RWPE2 (cell line): ENCODE results near the gene PTPRM.

ENCODE experiments used
- ATAC-seq: fragments of 200-7000 bp; cut with Tn5 transposase; 3 replicates; pipeline ENCODE4 v1.9.1; 2021; ENCODE audit warnings: low read depth
- DNase-seq: peaks from one replicate; pipeline ENCODE4 v3.0.0-alpha.2; 2020; ENCODE audit warnings: low spot score
- H3K27ac ChIP-seq: fragments of 450-650 bp; 2 replicates; pipeline ENCODE4 v1.5.1; 2017; ENCODE audit warnings: mild to moderate bottlenecking; ENCODE audit not compliant: poor library complexity, severe bottlenecking
- H3K27me3 ChIP-seq: fragments of 250-450 bp; sonication (Bioruptor Pico); 2 replicates; pipeline ENCODE4 v1.5.1; 2021; ENCODE audit warnings: mild to moderate bottlenecking, moderate library complexity; ENCODE audit not compliant: insufficient read depth, poor library complexity, severe bottlenecking
- H3K36me3 ChIP-seq: fragments of 250-450 bp; sonication (Bioruptor Pico); 2 replicates; pipeline ENCODE4 v1.5.1; 2020; ENCODE audit warnings: low read depth, mild to moderate bottlenecking, moderate library complexity
- H3K4me1 ChIP-seq: fragments of 250-450 bp; sonication (Bioruptor Pico); 2 replicates; pipeline ENCODE4 v1.5.1; 2021; ENCODE audit warnings: mild to moderate bottlenecking, moderate library complexity; ENCODE audit not compliant: insufficient read depth, poor library complexity, severe bottlenecking
- H3K4me3 ChIP-seq: fragments of 250-450 bp; sonication (Bioruptor Pico); 2 replicates; pipeline ENCODE4 v1.5.1; 2021; ENCODE audit warnings: mild to moderate bottlenecking, moderate library complexity; ENCODE audit not compliant: severe bottlenecking
- H3K9me3 ChIP-seq: fragments of 250-450 bp; sonication (Bioruptor Pico); 2 replicates; pipeline ENCODE4 v1.5.1; 2021; ENCODE audit warnings: mild to moderate bottlenecking, moderate library complexity; ENCODE audit not compliant: severe bottlenecking
- TF ChIP-seq, protein P1 (sequence below): fragments of 450-650 bp; IDR thresholded peaks from one replicate; pipeline ENCODE4 v1.5.1; 2017; ENCODE audit warnings: mild to moderate bottlenecking, moderate library complexity; ENCODE audit not compliant: poor library complexity, severe bottlenecking

PTPRM gene

DNA sequence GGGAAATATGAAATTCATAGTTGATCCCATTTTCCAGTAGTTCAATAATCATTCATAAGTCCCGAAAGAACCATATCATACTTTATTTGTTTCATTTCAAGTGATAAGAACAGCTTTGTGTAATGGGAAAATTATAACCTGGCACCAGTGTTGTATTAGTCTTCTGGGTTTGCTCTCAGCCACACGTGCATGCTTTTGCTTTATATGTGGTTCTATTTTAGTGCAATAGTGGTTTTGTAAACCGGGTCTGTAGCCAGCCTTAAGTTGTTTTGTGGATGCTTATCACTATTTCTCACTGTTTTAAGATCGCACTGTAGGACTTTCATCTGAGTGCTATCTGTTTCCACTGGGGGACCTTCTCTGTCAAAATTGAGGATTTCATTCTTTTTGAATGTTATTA is 203.8 kb downstream of the PTPRM start:
- ATAC-seq, result no peak
- Histone ChIP-seq H3K27ac (no peak overlapping the region), H3K4me3 (no peak overlapping the region), H3K36me3 (no peaks in the 10 kb centered on the region), H3K4me1 (no peaks in the 10 kb centered on the region), H3K9me3 (no peaks in the 10 kb centered on the region), H3K27me3 (no peaks in the 10 kb centered on the region)
- DNase-seq, result no peak
- TF ChIP-seq, protein P1, sequence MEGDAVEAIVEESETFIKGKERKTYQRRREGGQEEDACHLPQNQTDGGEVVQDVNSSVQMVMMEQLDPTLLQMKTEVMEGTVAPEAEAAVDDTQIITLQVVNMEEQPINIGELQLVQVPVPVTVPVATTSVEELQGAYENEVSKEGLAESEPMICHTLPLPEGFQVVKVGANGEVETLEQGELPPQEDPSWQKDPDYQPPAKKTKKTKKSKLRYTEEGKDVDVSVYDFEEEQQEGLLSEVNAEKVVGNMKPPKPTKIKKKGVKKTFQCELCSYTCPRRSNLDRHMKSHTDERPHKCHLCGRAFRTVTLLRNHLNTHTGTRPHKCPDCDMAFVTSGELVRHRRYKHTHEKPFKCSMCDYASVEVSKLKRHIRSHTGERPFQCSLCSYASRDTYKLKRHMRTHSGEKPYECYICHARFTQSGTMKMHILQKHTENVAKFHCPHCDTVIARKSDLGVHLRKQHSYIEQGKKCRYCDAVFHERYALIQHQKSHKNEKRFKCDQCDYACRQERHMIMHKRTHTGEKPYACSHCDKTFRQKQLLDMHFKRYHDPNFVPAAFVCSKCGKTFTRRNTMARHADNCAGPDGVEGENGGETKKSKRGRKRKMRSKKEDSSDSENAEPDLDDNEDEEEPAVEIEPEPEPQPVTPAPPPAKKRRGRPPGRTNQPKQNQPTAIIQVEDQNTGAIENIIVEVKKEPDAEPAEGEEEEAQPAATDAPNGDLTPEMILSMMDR, result no peak

DNA sequence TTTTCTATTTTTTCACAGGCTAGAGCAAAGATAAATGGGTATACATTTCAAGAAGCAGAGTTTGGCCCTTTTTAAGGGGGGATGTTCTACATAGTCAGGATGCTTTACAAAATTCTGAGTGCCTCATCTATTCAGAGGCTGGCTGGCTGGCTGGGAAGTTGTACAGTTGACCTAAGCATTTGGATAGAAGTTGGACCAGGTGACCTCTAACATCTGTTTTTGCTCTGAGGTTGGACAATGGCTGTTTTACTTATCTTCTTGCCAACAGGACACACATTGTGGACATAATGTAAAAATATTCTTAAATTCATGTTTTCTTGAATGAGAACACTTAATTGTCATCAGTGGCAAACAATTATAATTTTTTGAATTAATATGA is 205.4 kb downstream of the PTPRM start:
- Histone ChIP-seq H3K27ac (no peak overlapping the region), H3K27me3 (no peaks in the 10 kb centered on the region), H3K36me3 (no peaks in the 10 kb centered on the region), H3K4me1 (no peaks in the 10 kb centered on the region), H3K9me3 (no peaks in the 10 kb centered on the region), H3K4me3 (no peak overlapping the region)
- DNase-seq, result no peak
- no peak for ATAC-seq
- TF ChIP-seq, protein P1, result no peak

DNA sequence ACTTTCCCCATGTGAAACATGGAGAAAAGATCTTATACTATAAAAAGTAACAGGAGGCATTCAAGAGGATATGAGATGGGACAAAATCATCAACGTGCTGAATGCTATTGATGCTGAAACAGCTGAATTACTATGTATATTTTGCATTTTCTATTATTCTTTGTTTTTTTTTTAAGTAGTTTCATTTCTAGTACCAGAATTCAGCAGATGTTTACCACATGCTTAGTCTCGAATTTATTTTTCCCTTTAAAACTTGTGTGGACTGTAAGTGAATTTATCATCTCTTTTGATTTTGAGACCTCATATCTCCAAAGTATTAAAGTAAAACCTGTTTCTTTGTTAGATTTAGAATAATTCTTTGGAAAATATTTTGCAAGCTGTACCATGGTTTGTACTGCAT is 205.8 kb downstream of the PTPRM start:
- TF ChIP-seq, protein P1, result no peak
- Histone ChIP-seq H3K27ac (no peak overlapping the region), H3K4me1 (no peaks in the 10 kb centered on the region), H3K4me3 (no peak overlapping the region), H3K36me3 (no peaks in the 10 kb centered on the region), H3K9me3 (no peaks in the 10 kb centered on the region), H3K27me3 (no peaks in the 10 kb centered on the region)
- ATAC-seq, result no peak
- DNase-seq, result no peak

DNA sequence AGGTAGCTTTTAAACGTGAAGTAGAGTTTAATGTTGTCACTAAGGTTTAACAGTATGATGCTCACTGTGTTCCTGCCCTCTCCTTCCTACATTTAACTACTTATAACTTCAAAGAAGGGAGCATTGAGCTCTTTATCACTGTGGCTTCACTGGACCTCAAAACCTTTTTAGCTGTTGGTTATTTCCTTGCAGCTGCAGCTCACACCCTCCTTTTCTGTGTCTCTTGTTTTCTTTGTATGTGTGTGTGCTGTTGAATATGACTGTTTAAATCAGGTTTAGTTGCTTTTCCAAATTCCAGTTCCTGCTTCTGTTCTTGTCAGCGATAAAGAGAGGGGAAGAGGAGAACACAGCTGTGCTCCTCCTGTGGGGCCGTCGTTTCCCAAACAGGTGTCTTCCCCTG is 208.0 kb downstream of the PTPRM start:
- TF ChIP-seq, protein P1, result no peak

DNA sequence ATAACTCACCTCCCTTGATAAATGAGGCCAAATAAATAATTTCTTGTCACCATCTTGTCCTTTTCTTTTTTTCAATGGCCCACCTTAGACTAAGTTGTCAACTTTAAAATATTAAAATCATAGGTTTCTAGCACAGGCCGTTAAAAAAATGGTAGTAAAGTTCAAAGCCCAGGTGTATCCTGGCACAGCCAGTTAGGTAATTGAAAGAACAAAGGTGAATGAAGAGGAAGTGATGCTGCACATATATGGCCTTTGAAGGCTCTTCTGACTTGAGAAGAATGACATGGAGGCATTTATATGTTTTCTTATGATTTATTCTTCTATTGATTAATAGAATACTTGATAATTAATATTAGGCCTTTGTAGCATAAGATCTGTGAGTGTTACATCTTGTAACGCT is 208.7 kb downstream of the PTPRM start:
- ATAC-seq, result no peak
- DNase-seq, result no peak
- H3K27me3 ChIP-seq, result no peaks in the 10 kb centered on the region
- H3K4me3 ChIP-seq, result no peak overlapping the region
- TF ChIP-seq, protein P1, result no peak
- H3K9me3 ChIP-seq, result no peaks in the 10 kb centered on the region
- H3K36me3 ChIP-seq, result no peaks in the 10 kb centered on the region
- no peaks in the 10 kb centered on the region for H3K4me1 ChIP-seq
- no peak overlapping the region for H3K27ac ChIP-seq

More for the DNA sequence above, 208.0 kb downstream of the PTPRM start:
- no peak for DNase-seq
- no peak overlapping the region for H3K4me3 ChIP-seq
- ATAC-seq, result no peak
- H3K27me3 ChIP-seq, result no peaks in the 10 kb centered on the region
- no peaks in the 10 kb centered on the region for H3K36me3 ChIP-seq
- H3K27ac ChIP-seq, result no peak overlapping the region
- H3K4me1 ChIP-seq, result no peaks in the 10 kb centered on the region
- H3K9me3 ChIP-seq, result no peaks in the 10 kb centered on the region
